SK-N-SH (cell line): ENCODE data around the gene FCMR. TPM values are rescaled to one million over a fixed set of nuclear protein-coding genes. Genes with fewer than 3 reads are reported as not detected.

Experiments used
- CTCF ChIA-PET: fragments of 300-600, 350-600 bp; formaldehyde crosslinking; extraction: SDS; loops from one replicate; lab custom pipeline; 2021; lab: Yijun Ruan, JAX
- POLR2A ChIA-PET: fragments of 350-600 bp; sonication (Branson Sonifier 250); formaldehyde crosslinking; extraction: SDS; loops from one replicate; lab custom pipeline; 2020; ENCODE audit warnings: antibody characterized with exemption, inconsistent platforms; lab: Yijun Ruan, JAX
- DNase-seq: peaks from one replicate; pipeline ENCODE4 v3.0.0; 2012
- H2AFZ ChIP-seq: fragments of 200-600 bp; sonication (generic); 2 replicates; pipeline ENCODE4 v1.8.1; 2016; ENCODE audit warnings: antibody characterized with exemption, mild to moderate bottlenecking, low read depth
- H3F3A ChIP-seq: fragments of 200-600 bp; sonication (generic); replicated peaks from 2 replicates; pipeline ENCODE3; 2016; ENCODE audit warnings: antibody characterized with exemption, mild to moderate bottlenecking; ENCODE audit not compliant: insufficient read depth
- H3K27ac ChIP-seq, 2 experiments: fragments of 200-500 bp in 1 of 2; fragments of 200-600 bp in 1 of 2; sonication (Bioruptor generic) in 1 of 2; sonication (generic), shearing (Covaris generic) in 1 of 2; 2 replicates each; pipeline versions ENCODE4 v1.5.1 to v1.6.1; 2014 to 2016; ENCODE audit warnings: low read depth in 2 of 2, inconsistent platforms in 1 of 2, low read length in 1 of 2, mild to moderate bottlenecking in 1 of 2, mixed read lengths in 1 of 2
- H3K27me3 ChIP-seq: fragments of 200-600 bp; sonication (generic), shearing (Covaris generic); 2 replicates; pipeline ENCODE4 v1.6.1; 2016; ENCODE audit warnings: mixed run types; ENCODE audit not compliant: insufficient read depth
- H3K36me3 ChIP-seq, 2 experiments: fragments of 200-500 bp in 1 of 2; fragments of 200-600 bp in 1 of 2; sonication (Bioruptor generic) in 1 of 2; sonication (generic) in 1 of 2; replicated peaks in 1 of 2; 2 replicates each; pipeline versions ENCODE3 to v1.5.1; 2014 to 2016; ENCODE audit warnings: low read length in 1 of 2, mild to moderate bottlenecking in 1 of 2; ENCODE audit not compliant: insufficient read depth in 2 of 2, control insufficient read depth in 1 of 2
- H3K4me1 ChIP-seq, 2 experiments: fragments of 200-500 bp in 1 of 2; fragments of 200-600 bp in 1 of 2; sonication (Bioruptor generic) in 1 of 2; sonication (generic), shearing (Covaris generic) in 1 of 2; 2 replicates each; pipeline versions ENCODE4 v1.5.1 to v1.6.1; 2014 to 2016; ENCODE audit warnings: low read depth in 1 of 2, low read length in 1 of 2, mixed run types in 1 of 2; ENCODE audit not compliant: insufficient read depth in 2 of 2, control insufficient read depth in 1 of 2
- H3K4me2 ChIP-seq: fragments of 200-600 bp; sonication (generic), shearing (Covaris generic); 2 replicates; pipeline ENCODE4 v1.6.1; 2017; ENCODE audit warnings: mixed run types
- H3K4me3 ChIP-seq, 2 experiments: fragments of 200-500 bp in 1 of 2; fragments of 200-600 bp in 1 of 2; sonication (Bioruptor generic) in 1 of 2; sonication (generic), shearing (Covaris generic) in 1 of 2; 2 replicates each; pipeline versions ENCODE4 v1.5.1 to v1.8.1; 2014 to 2016; ENCODE audit warnings: low read depth in 2 of 2, inconsistent platforms in 1 of 2, low read length in 1 of 2, mild to moderate bottlenecking in 1 of 2, mixed read lengths in 1 of 2, moderate library complexity in 1 of 2
- H3K79me2 ChIP-seq: fragments of 200-600 bp; sonication (generic); 2 replicates; pipeline ENCODE4 v1.8.1; 2017; ENCODE audit warnings: mild to moderate bottlenecking; ENCODE audit not compliant: insufficient read depth
- H3K9ac ChIP-seq: fragments of 200-600 bp; sonication (generic); 2 replicates; pipeline ENCODE4 v1.6.1; 2017; ENCODE audit warnings: mixed run types
- H3K9me2 ChIP-seq: fragments of 200-600 bp; sonication (generic); 2 replicates; pipeline ENCODE4 v1.6.1; 2017; ENCODE audit warnings: mixed run types
- H3K9me3 ChIP-seq: fragments of 200-600 bp; sonication (generic); 2 replicates; pipeline ENCODE4 v1.6.1; 2017; ENCODE audit warnings: mixed run types, mild to moderate bottlenecking, moderate library complexity
- H4K20me1 ChIP-seq: fragments of 200-600 bp; sonication (generic); 2 replicates; pipeline ENCODE4 v1.6.1; 2017; ENCODE audit warnings: mild to moderate bottlenecking, mixed run types; ENCODE audit not compliant: insufficient read depth
- CHD2 ChIP-seq: fragments of 150-350 bp; IDR thresholded peaks from 2 replicates; pipeline ENCODE4 v1.6.1; 2018; ENCODE audit warnings: low read length; ENCODE audit not compliant: partially characterized antibody
- ELF1 ChIP-seq: IDR thresholded peaks from 2 replicates; pipeline ENCODE4 v1.4.0; 2012
- EP300 ChIP-seq, 2 experiments: IDR thresholded peaks; 2 replicates each; pipeline versions ENCODE4 v1.4.0 to v1.6.1; 2012; ENCODE audit warnings: borderline replicate concordance in 1 of 2, low read depth in 1 of 2, low read length in 1 of 2
- FOSL2 ChIP-seq: IDR thresholded peaks from 2 replicates; pipeline ENCODE4 v1.4.0; 2012; ENCODE audit warnings: low read depth, mild to moderate bottlenecking, moderate library complexity, borderline replicate concordance
- FOXJ3 ChIP-seq: sonication (generic); formaldehyde crosslinking; IDR thresholded peaks from 2 replicates; pipeline ENCODE4 v1.5.1; 2020; ENCODE audit warnings: mild to moderate bottlenecking, missing genetic modification reagents
- FOXM1 ChIP-seq: IDR thresholded peaks from 2 replicates; pipeline ENCODE4 v1.4.0; 2012; ENCODE audit warnings: low read depth, mild to moderate bottlenecking
- MEF2A ChIP-seq: IDR thresholded peaks from 2 replicates; pipeline ENCODE4 v1.4.0; 2012; ENCODE audit warnings: low read depth, borderline replicate concordance
- MXI1 ChIP-seq: IDR thresholded peaks from 2 replicates; pipeline ENCODE4 v1.6.1; 2012; ENCODE audit warnings: mild to moderate bottlenecking, low read depth, low read length, improper control_type of control experiment
- NFIC ChIP-seq: IDR thresholded peaks from 2 replicates; pipeline ENCODE4 v1.4.0; 2012; ENCODE audit warnings: borderline replicate concordance
- NRF1 ChIP-seq: IDR thresholded peaks from 2 replicates; pipeline ENCODE4 v1.6.1; 2012; ENCODE audit warnings: low read depth, mild to moderate bottlenecking, low read length
- PBX3 ChIP-seq: IDR thresholded peaks from 2 replicates; pipeline ENCODE4; 2012
- POLR2AphosphoS5 ChIP-seq: IDR thresholded peaks from 2 replicates; pipeline ENCODE4 v1.6.1; 2012; ENCODE audit warnings: low read depth, low read length
- REST ChIP-seq: IDR thresholded peaks from 2 replicates; pipeline ENCODE4 v1.6.1; 2012; ENCODE audit warnings: mild to moderate bottlenecking, low read depth, low read length, moderate library complexity
- RFX5 ChIP-seq: IDR thresholded peaks from 2 replicates; pipeline ENCODE4 v1.6.1; 2012; ENCODE audit warnings: mild to moderate bottlenecking, improper control_type of control experiment, low read length
- SMC3 ChIP-seq: IDR thresholded peaks from 2 replicates; pipeline ENCODE4 v1.6.1; 2012; ENCODE audit warnings: low read depth, low read length, improper control_type of control experiment
- TCF12 ChIP-seq: IDR thresholded peaks from 2 replicates; pipeline ENCODE4 v1.4.0; 2012
- TEAD4 ChIP-seq: IDR thresholded peaks from 2 replicates; pipeline ENCODE4 v1.4.0; 2012; ENCODE audit warnings: mild to moderate bottlenecking, borderline replicate concordance; ENCODE audit not compliant: insufficient read depth
- USF1 ChIP-seq: IDR thresholded peaks from 2 replicates; pipeline ENCODE4 v1.4.0; 2012; ENCODE audit warnings: low read depth, borderline replicate concordance
- ZBTB33 ChIP-seq: IDR thresholded peaks from 2 replicates; pipeline ENCODE4 v1.4.0; 2012; ENCODE audit warnings: low read depth, borderline replicate concordance
- WGBS: methylation state at CpG from one replicate; pipeline ENCODE4 v1.1.6; 2017; ENCODE audit warnings: low lambda C conversion rate; 5-methylcytosine and 5-hydroxymethylcytosine counted together
- polyA plus RNA-seq, 3 experiments: library from polyadenylated mRNA; depleted of rRNA; stranded (reverse); fragments of >200 nt; gene quantifications; 2 replicates each; pipeline ENCODE4 v1.2.3, GENCODE V29; 2012

Gene FCMR
- polyA plus RNA-seq, 1 of the 3 experiments (the other 2 are of a cell fraction) = 0.15 TPM

GRCh38 chr1:206971029-206971655 lies 49.4 kb upstream of the FCMR start:
- Histone ChIP-seq H3K36me3 (no peaks in the 10 kb centered on the region), H3K9ac (no peak overlapping the region), H2AFZ (no peak overlapping the region), H3K4me2 (no peak overlapping the region), H3F3A (no peaks in the 10 kb centered on the region), H3K27ac (no peak overlapping the region), H3K79me2 (no peaks in the 10 kb centered on the region), H3K4me3 (no peak overlapping the region), H3K9me2 (no peaks in the 10 kb centered on the region), H4K20me1 (no peaks in the 10 kb centered on the region), H3K4me1 (no peaks in the 10 kb centered on the region), H3K9me3 (no peaks in the 10 kb centered on the region), H3K27me3 (peaks cover 58% of the 10 kb centered on the region; the same call in 1 of the 2 replicates)
- DNase-seq = no peak
- POLR2A ChIA-PET = no interaction called here
- WGBS = 10% methylated on average over 2 of the region's 2 CpGs
- CTCF ChIA-PET = interaction anchor here (1.5 to 6.1 kb wide), 2 partner anchors 11 to 350 kb away, joined by 4 to 48 read pairs; no protein-coding TSS in a partner anchor
- TF ChIP-seq SMC3 = no peak
- TF ChIP-seq REST = no peak
- TF ChIP-seq ELF1 = no peak
- no peak for TF ChIP-seq ZBTB33
- TF ChIP-seq POLR2AphosphoS5 = no peak
- no peak for TF ChIP-seq NRF1
- TF ChIP-seq FOXM1 = no peak
- no peak for TF ChIP-seq TEAD4
- no peak for TF ChIP-seq FOXJ3 (CRISPR knock-in tag)
- no peak for TF ChIP-seq PBX3
- TF ChIP-seq EP300 (IDR thresholded peaks at IDR 0.05; ENCODE audit: borderline replicate concordance in 1 of 2, low read depth in 1 of 2, low read length in 1 of 2) = no peak
- no peak for TF ChIP-seq NFIC
- no peak for TF ChIP-seq RFX5
- no peak for TF ChIP-seq USF1
- no peak for TF ChIP-seq FOSL2
- no peak for TF ChIP-seq TCF12
- TF ChIP-seq MXI1 = no peak
- no peak for TF ChIP-seq MEF2A
- TF ChIP-seq CHD2 = no peak
